ENCODE results near the gene MRPL48. TPM values are rescaled to one million over a fixed set of nuclear protein-coding genes. Genes with fewer than 3 reads are reported as not detected.

The MRPL48 gene
- total RNA-seq, 1 experiment from 2014 or later: 66.8 TPM

- TF ChIP-seq FOSL1 (IDR thresholded peaks at IDR 0.05; ENCODE audit: low read depth) (no peak), YY1 (IDR thresholded peaks at IDR 0.05; ENCODE audit: extremely low read depth, insufficient replicate concordance, low read depth, low read length) (no peak), SRF (IDR thresholded peaks at IDR 0.05; ENCODE audit: low read depth) (no peak)
Observed at GRCh38 chr11:73755670-73756069, 32.0 kb upstream of the MRPL48 start (continued).

GRCh38 chr11:73757598-73757997, 30.1 kb upstream of the MRPL48 start:
- Histone ChIP-seq H3K4me1 (ENCODE audit: control insufficient read depth in 1 of 2, insufficient read depth in 2 of 2, low read length in 2 of 2) (peaks cover 10 to 21% of the 10 kb centered on the region in 2 experiments; a peak in 3 of 4 replicates), H3K27me3 (ENCODE audit: insufficient read depth, low read length) (no peaks in the 10 kb centered on the region), H3K4me2 (ENCODE audit: low read length) (no peak overlapping the region; the same call in 1 of the 2 replicates), H3K4me3 (replicated peaks in 1 of 2; ENCODE audit: low read depth in 1 of 2, low read length in 2 of 2) (no peak overlapping the region), H2AFZ (ENCODE audit: low read depth, low read length, poor library complexity, severe bottlenecking) (no peak overlapping the region), H3K9me3 (ENCODE audit: control insufficient read depth in 1 of 2, insufficient read depth in 1 of 2, low read depth in 1 of 2, low read length in 2 of 2) (no peaks in the 10 kb centered on the region), H3K36me3 (ENCODE audit: control insufficient read depth in 1 of 2, insufficient read depth in 2 of 2, low read length in 2 of 2) (no peaks in the 10 kb centered on the region), H3K9ac (ENCODE audit: low read length) (no peak overlapping the region), H3K27ac (ENCODE audit: low read depth, low read length) (no peak overlapping the region), H3K79me2 (ENCODE audit: insufficient read depth, low read length) (peaks cover 71% of the 10 kb centered on the region), H4K20me1 (ENCODE audit: insufficient read depth) (peaks cover 16% of the 10 kb centered on the region; the same call in 1 of the 2 replicates), H3K9me2 (ENCODE audit: insufficient read depth) (no peaks in the 10 kb centered on the region)
- no TSS peak for BruUV-seq (replicated peaks)
- TF ChIP-seq CEBPB (IDR thresholded peaks at IDR 0.05; ENCODE audit: low read depth) (no peak), EZH2 (IDR thresholded peaks at IDR 0.05) (no peak), POLR2A (IDR thresholded peaks at IDR 0.05; ENCODE audit: borderline replicate concordance, extremely low read depth, insufficient read depth, insufficient read length) (no peak), ATF3 (IDR thresholded peaks at IDR 0.05) (no peak), CBX3 (IDR thresholded peaks at IDR 0.05; ENCODE audit: low read depth) (no peak), ZNF274 (IDR thresholded peaks at IDR 0.05; ENCODE audit: low read depth, low read length) (no peak), SIN3A (IDR thresholded peaks at IDR 0.05; ENCODE audit: low read depth) (no peak)
- DNase-seq (ENCODE audit: low read depth, low spot score): no peak
- no peak for ATAC-seq
- intact Hi-C loops (cut with micrococcal nuclease): loop anchor here (1.0 kb wide), 1 partner anchor 174 kb away; no protein-coding TSS in a partner anchor
- POLR2A ChIA-PET: interaction anchor here (2.2 kb wide), 1 partner anchor 22 kb away, joined by 5 read pairs; no protein-coding TSS in a partner anchor
- CTCF ChIA-PET: no interaction called here
- RAD21 ChIA-PET (ENCODE audit: low non-redundant PET in 1 of 2, low total read pairs in 2 of 2, uncharacterized antibody in 2 of 2, unreplicated experiment in 2 of 2): no interaction called here
